Measurements from ENCODE around the gene TRPV2.
"Not testable (repeated sequence)": the region's sequence is repeated elsewhere in the genome, so short reads cannot be mapped to it uniquely, and the experiment has no call there.

The TRPV2 gene

DNA sequence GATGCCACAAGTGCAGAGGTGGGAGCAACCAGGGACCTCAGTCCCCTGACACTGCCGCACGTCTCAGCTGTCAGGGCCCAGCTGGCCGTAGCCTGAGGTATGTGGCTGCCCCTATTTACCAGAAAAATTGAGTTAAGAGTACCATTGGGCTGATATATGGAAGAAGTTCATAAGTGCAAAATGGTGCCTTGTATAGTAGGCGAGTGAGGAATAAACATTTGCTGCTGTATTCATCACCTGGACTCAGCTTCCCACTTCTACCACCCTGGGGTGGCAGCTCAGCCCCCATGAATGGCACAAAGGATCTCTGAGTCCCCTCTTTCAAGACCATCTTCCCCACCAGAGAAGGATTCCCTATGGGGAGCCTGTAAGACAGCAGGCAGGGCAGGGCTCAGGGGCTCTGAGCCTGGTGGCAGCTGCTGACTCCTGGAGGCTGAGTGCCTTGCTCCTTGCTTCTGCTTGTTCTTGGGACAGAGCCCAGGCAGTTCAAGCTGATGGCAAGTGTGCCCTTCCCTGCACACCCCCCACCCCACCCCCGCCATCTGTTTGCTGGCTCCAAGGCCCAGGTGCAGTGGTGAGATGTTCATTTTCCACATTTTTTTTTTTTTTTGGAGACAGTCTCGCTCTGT is 29.0 kb downstream of the TRPV2 start:
- Histone ChIP-seq H3K4me1 (ENCODE audit: control insufficient read depth, insufficient read depth, low read length, unreplicated experiment) (peaks cover 27% of the 10 kb centered on the region), H3K36me3 (ENCODE audit: insufficient read depth, low read length) (peaks cover 48% of the 10 kb centered on the region), H3K27me3 (ENCODE audit: insufficient read depth, low read length) (no peaks in the 10 kb centered on the region), H3K27ac (ENCODE audit: low read depth, low read length) (no peak overlapping the region), H3K79me2 (ENCODE audit: control insufficient read depth, insufficient read depth, low read length, unreplicated experiment) (peaks cover 43% of the 10 kb centered on the region), H2AFZ (ENCODE audit: low read length, unreplicated experiment) (no peak overlapping the region), H3K4me3 (ENCODE audit: low read depth, low read length) (no peak overlapping the region)

DNA sequence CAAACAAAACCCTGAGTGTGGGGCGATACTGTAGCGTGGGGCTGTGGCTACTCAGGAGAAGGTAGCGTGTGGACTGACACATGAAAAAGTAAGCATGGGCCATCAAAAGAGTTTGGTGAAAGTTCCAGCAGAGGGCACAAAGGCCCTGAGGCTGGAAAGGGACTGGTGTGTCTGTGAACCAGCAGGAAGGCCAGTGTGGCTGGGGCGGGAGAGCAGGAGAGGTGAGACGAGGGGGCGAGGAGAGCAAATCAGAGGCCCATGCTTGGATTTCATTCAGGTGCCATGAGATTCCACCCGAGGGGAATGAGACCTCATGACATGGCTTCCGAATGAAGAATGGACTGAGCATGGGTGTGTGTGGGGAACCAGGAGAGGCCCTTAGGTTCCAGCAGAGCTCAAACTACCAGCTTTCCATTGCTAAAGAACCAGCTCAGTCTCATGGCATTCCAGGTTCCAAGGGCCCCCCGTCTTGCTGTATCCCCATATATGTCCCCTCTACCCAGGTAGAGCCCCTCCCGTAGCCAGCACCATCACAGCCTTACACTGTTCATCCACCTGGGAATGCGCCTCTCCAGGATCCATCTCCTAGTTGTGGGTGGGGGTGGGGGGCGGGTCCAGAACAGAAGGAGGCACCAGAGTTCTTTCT is 31.1 kb downstream of the TRPV2 start:
- H3K27ac ChIP-seq (ENCODE audit: low read depth, low read length), result no peak overlapping the region
- no peaks in the 10 kb centered on the region for H3K27me3 ChIP-seq (ENCODE audit: insufficient read depth, low read length)
- peaks cover 22% of the 10 kb centered on the region for H3K79me2 ChIP-seq (ENCODE audit: control insufficient read depth, insufficient read depth, low read length, unreplicated experiment)
- H3K4me3 ChIP-seq (ENCODE audit: low read depth, low read length), result no peak overlapping the region
- H2AFZ ChIP-seq (ENCODE audit: low read length, unreplicated experiment), result no peak overlapping the region
- peaks cover 18% of the 10 kb centered on the region for H3K4me1 ChIP-seq (ENCODE audit: control insufficient read depth, insufficient read depth, low read length, unreplicated experiment)
- H3K36me3 ChIP-seq (ENCODE audit: insufficient read depth, low read length), result peaks cover 28% of the 10 kb centered on the region

DNA sequence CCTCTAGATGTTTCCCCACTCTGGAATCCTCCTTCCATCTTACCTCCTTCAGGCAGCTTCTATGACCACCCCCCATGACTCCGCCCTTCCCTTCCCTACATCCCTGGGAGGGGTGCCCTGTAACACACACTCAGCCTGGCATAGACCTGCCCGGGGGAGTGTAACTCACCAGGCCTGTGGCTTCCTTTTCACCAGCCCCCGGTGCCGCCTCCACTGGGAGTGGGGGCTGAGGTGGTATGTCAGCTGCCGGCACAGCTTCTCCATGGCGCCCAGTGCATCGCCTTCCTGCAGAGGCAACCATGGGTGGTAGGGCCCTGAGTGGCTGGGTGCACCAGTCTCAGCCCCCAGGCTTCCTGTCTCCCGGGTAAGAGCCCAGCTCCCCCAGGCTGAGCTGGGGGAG is 32.3 kb downstream of the TRPV2 start:
- H3K4me3 ChIP-seq (ENCODE audit: low read depth, low read length), result no peak overlapping the region
- H3K4me1 ChIP-seq (ENCODE audit: control insufficient read depth, insufficient read depth, low read length, unreplicated experiment), result peaks cover 6% of the 10 kb centered on the region
- peaks cover 10% of the 10 kb centered on the region for H3K79me2 ChIP-seq (ENCODE audit: control insufficient read depth, insufficient read depth, low read length, unreplicated experiment)
- H3K27ac ChIP-seq (ENCODE audit: low read depth, low read length), result no peak overlapping the region
- H3K36me3 ChIP-seq (ENCODE audit: insufficient read depth, low read length), result peaks cover 16% of the 10 kb centered on the region; the same call in 1 of the 2 replicates
- no peaks in the 10 kb centered on the region for H3K27me3 ChIP-seq (ENCODE audit: insufficient read depth, low read length)
- H2AFZ ChIP-seq (ENCODE audit: low read length, unreplicated experiment), result no peak overlapping the region

DNA sequence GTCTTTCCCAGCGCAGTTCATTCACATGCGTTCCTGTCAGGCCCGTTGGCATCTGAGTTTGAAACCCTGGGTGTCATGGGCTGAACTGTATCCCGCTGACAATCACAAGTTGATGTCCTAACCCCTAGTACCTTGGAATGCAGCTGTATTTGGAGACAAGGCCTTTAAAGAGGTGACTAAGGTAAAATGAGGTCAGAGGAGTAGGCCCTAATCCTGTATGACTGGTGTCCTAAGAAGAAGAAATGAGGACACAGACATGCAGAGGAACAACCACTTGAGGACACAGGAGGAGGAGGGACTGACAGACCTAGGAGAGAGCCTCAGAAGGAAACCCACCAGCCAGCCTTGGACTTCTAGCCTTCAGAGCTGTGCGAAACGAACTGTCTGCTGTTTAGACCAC is 33.1 kb downstream of the TRPV2 start:
- Histone ChIP-seq H3K27me3 (ENCODE audit: insufficient read depth, low read length) (no peaks in the 10 kb centered on the region), H3K4me1 (ENCODE audit: control insufficient read depth, insufficient read depth, low read length, unreplicated experiment) (no peaks in the 10 kb centered on the region), H2AFZ (ENCODE audit: low read length, unreplicated experiment) (no peak overlapping the region), H3K36me3 (ENCODE audit: insufficient read depth, low read length) (peaks cover 8% of the 10 kb centered on the region; the same call in 1 of the 2 replicates), H3K79me2 (ENCODE audit: control insufficient read depth, insufficient read depth, low read length, unreplicated experiment) (peaks cover 2% of the 10 kb centered on the region), H3K4me3 (ENCODE audit: low read depth, low read length) (no peak overlapping the region), H3K27ac (ENCODE audit: low read depth, low read length) (no peak overlapping the region)

DNA sequence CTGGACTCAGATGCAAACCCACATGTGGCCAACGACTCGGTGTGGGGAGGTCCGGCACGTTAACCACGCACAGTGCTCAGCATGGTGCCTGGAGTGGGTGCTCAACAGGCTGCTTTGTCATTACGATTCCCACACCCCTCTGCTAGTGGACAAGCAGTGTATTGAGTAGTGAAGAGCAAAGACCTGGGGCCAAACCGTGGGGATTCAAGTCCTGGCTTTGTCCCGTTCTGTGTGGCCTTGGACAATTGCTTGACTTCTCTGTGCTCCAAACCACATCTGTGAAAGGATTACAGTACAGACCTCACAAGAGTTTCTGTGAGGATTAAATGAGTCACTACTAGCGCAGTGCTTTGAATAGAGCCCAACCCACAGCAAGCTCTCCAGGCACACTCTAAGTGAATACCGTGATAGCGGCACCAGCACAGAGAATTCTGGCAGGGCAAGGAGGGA is 33.8 kb downstream of the TRPV2 start:
- no peak overlapping the region for H3K27ac ChIP-seq (ENCODE audit: low read depth, low read length)
- H3K36me3 ChIP-seq (ENCODE audit: insufficient read depth, low read length), result peaks cover 3% of the 10 kb centered on the region; the same call in 1 of the 2 replicates
- no peaks in the 10 kb centered on the region for H3K79me2 ChIP-seq (ENCODE audit: control insufficient read depth, insufficient read depth, low read length, unreplicated experiment)
- no peak overlapping the region for H3K4me3 ChIP-seq (ENCODE audit: low read depth, low read length)
- no peaks in the 10 kb centered on the region for H3K4me1 ChIP-seq (ENCODE audit: control insufficient read depth, insufficient read depth, low read length, unreplicated experiment)
- no peaks in the 10 kb centered on the region for H3K27me3 ChIP-seq (ENCODE audit: insufficient read depth, low read length)
- H2AFZ ChIP-seq (ENCODE audit: low read length, unreplicated experiment), result no peak overlapping the region

DNA sequence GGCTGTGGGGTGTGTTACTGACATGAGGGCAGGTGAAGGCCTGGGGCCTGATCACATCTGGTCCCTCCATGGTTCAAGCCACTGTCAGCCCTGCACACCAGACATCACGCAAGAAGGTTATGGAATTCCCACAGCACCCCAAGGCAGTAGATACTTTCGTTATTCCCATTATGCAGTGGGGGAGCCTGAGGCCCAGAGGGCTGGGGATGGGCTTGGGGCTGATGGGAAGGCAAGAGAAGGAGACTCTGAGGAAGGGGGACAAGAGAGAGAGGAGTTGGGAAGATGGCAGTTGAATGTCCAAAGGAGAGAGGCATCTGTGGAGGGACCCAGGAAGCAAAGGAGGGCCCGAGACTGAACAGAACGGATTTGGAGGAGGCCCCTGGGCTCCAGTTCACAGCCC is 34.7 kb downstream of the TRPV2 start:
- H3K27me3 ChIP-seq (ENCODE audit: insufficient read depth, low read length), result no peaks in the 10 kb centered on the region
- no peaks in the 10 kb centered on the region for H3K79me2 ChIP-seq (ENCODE audit: control insufficient read depth, insufficient read depth, low read length, unreplicated experiment)
- H3K36me3 ChIP-seq (ENCODE audit: insufficient read depth, low read length), result no peaks in the 10 kb centered on the region; the same call in 1 of the 2 replicates
- H2AFZ ChIP-seq (ENCODE audit: low read length, unreplicated experiment), result no peak overlapping the region
- H3K27ac ChIP-seq (ENCODE audit: low read depth, low read length), result no peak overlapping the region
- no peak overlapping the region for H3K4me3 ChIP-seq (ENCODE audit: low read depth, low read length)
- H3K4me1 ChIP-seq (ENCODE audit: control insufficient read depth, insufficient read depth, low read length, unreplicated experiment), result no peaks in the 10 kb centered on the region

DNA sequence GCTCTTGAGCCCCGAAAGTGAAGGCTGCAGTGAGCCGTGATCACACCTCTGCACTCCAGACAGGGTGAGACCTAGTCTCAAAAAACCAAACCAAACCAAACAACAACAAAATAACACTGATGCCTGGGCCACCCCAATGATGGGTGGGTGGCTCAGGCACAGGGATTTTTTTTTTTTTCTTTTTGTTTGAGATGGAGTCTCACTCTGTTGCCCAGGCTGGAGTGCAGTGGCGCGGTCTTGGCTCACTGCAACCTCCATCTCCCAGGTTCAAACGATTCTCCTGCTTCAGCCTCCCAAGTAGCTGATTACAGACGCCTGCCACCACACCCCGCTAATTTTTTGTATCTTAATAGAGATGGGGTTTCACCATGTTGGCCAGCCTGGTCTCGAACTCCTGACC is 36.9 kb downstream of the TRPV2 start:
- not testable (repeated sequence) for H3K27ac ChIP-seq (ENCODE audit: low read depth, low read length); H3K36me3 ChIP-seq (ENCODE audit: insufficient read depth, low read length); H3K4me1 ChIP-seq (ENCODE audit: control insufficient read depth, insufficient read depth, low read length, unreplicated experiment); H3K27me3 ChIP-seq (ENCODE audit: insufficient read depth, low read length); H3K79me2 ChIP-seq (ENCODE audit: control insufficient read depth, insufficient read depth, low read length, unreplicated experiment); H3K4me3 ChIP-seq (ENCODE audit: low read depth, low read length); H2AFZ ChIP-seq (ENCODE audit: low read length, unreplicated experiment)

DNA sequence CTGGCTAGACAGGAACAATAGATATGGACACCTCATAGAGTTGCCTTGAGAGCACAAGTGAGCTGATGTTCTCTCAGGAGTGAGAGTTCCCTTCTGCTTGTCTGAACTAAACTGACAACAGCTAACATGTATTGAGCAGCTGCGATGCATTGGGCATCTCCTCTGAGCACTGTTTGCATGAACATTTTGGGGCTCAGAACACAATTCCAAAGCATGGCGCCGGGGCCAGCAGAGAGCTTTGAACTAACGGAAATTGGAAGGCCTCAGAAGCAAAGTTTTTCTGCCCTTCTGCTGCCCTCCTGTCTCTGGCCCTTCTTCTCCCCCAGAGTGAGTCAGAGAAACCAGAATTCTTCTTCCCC is 38.1 kb downstream of the TRPV2 start:
- H3K79me2 ChIP-seq (ENCODE audit: control insufficient read depth, insufficient read depth, low read length, unreplicated experiment), result no peaks in the 10 kb centered on the region
- no peak overlapping the region for H2AFZ ChIP-seq (ENCODE audit: low read length, unreplicated experiment)
- H3K4me1 ChIP-seq (ENCODE audit: control insufficient read depth, insufficient read depth, low read length, unreplicated experiment), result no peaks in the 10 kb centered on the region
- H3K27me3 ChIP-seq (ENCODE audit: insufficient read depth, low read length), result no peaks in the 10 kb centered on the region
- no peak overlapping the region for H3K27ac ChIP-seq (ENCODE audit: low read depth, low read length)
- no peaks in the 10 kb centered on the region for H3K36me3 ChIP-seq (ENCODE audit: insufficient read depth, low read length)
- no peak overlapping the region for H3K4me3 ChIP-seq (ENCODE audit: low read depth, low read length)

DNA sequence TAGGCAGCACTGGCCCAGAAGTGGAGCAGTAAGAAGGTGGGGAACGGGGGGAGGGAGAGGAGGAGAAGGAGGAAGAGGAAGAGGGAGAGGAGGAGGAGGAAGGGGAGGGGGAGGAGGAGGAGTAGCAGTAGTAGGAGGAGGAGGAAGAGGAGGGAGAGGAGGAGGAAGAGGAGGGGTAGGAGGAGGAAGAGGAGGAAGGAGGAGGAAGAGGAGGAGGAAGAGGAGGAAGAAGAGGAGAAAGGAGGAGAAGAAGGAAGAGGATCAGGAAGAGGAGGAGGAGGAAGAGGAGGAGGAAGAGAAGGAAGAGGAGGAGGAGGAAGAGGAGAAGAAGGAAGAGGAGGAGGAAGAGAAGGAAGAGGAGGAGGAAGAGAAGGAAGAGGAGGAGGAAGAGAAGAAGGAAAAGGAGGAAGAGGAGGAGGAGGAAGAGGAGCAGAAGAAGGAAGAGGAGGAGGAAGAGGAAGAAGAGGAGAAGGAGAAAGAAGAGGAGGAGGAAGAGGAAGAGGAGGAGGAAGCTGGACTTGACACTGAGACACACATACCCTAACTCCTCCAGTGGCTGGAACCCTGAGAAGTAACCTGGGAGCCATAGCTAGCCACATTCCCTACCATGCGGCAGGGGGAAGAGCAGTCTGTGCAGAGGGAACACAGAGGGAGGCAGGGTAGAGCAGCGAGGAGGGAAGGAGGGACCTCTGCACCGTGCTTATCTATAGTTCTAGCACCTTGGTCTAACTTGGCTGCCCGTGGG is 40.8 kb downstream of the TRPV2 start:
- no peaks in the 10 kb centered on the region for H3K27me3 ChIP-seq (ENCODE audit: insufficient read depth, low read length)
- H3K79me2 ChIP-seq (ENCODE audit: control insufficient read depth, insufficient read depth, low read length, unreplicated experiment), result no peaks in the 10 kb centered on the region
- H3K4me3 ChIP-seq (ENCODE audit: low read depth, low read length), result no peak overlapping the region
- H3K4me1 ChIP-seq (ENCODE audit: control insufficient read depth, insufficient read depth, low read length, unreplicated experiment), result peaks cover 10% of the 10 kb centered on the region
- H2AFZ ChIP-seq (ENCODE audit: low read length, unreplicated experiment), result no peak overlapping the region
- no peaks in the 10 kb centered on the region for H3K36me3 ChIP-seq (ENCODE audit: insufficient read depth, low read length)
- H3K27ac ChIP-seq (ENCODE audit: low read depth, low read length), result no peak overlapping the region

DNA sequence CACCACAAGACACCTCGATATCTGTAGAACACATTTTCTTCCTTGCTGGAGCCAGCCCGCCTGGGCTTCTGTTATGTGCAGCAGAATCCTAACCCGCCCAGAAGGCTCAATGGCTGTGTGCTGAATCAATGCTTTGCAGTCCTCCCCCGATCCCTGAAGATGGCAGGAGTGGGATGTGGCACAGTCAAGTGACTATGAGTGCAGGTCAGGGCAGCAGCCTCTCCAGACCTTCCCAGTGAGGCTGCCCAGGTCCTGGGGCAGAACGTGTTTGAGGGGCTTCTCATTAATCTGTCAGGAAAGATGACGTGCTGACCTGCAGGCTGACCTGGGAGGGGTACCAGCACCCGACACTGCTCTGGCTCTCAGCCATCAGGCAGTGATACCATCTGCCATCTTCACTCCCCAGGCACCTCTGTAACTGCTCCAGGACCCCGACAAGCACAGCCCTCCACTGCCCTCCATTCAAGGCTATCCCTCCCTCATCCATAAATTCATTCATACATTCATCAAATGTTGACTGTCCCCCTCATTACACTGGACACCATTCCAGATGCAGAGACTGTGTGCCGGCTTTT is 41.5 kb downstream of the TRPV2 start:
- no peak overlapping the region for H2AFZ ChIP-seq (ENCODE audit: low read length, unreplicated experiment)
- no peaks in the 10 kb centered on the region for H3K36me3 ChIP-seq (ENCODE audit: insufficient read depth, low read length)
- H3K27ac ChIP-seq (ENCODE audit: low read depth, low read length), result no peak overlapping the region
- no peaks in the 10 kb centered on the region for H3K27me3 ChIP-seq (ENCODE audit: insufficient read depth, low read length)
- peaks cover 10% of the 10 kb centered on the region for H3K4me1 ChIP-seq (ENCODE audit: control insufficient read depth, insufficient read depth, low read length, unreplicated experiment)
- no peaks in the 10 kb centered on the region for H3K79me2 ChIP-seq (ENCODE audit: control insufficient read depth, insufficient read depth, low read length, unreplicated experiment)
- H3K4me3 ChIP-seq (ENCODE audit: low read depth, low read length), result no peak overlapping the region

Data from ACC112 (cell line).